Measurements from ENCODE around the gene RNPEPL1.

The RNPEPL1 gene

GRCh38 chr2:240564561-240565332 lies 3.5 kb upstream of the RNPEPL1 start:
- no peak for DNase-seq (ENCODE audit: extremely low read depth in 1 of 2, low read depth in 1 of 2)

- DNase-seq (ENCODE audit: extremely low read depth in 1 of 2, low read depth in 1 of 2) = peak; percentile 90 to 92
Measured at GRCh38 chr2:240565333-240566202, 2.7 kb upstream of the RNPEPL1 start.

GRCh38 chr2:240566203-240567136 lies 1.8 kb upstream of the RNPEPL1 start:
- DNase-seq (ENCODE audit: extremely low read depth in 1 of 2, low read depth in 1 of 2) = peak; percentile 92 to 96

GRCh38 chr2:240567137-240567871 lies 980 bp upstream of the RNPEPL1 start:
- no peak for DNase-seq (ENCODE audit: extremely low read depth in 1 of 2, low read depth in 1 of 2)

GRCh38 chr2:240568678-240569522 lies 616 bp downstream of the RNPEPL1 start:
- no peak for DNase-seq (ENCODE audit: extremely low read depth in 1 of 2, low read depth in 1 of 2)

GRCh38 chr2:240569523-240569997 lies 1.3 kb downstream of the RNPEPL1 start:
- DNase-seq (ENCODE audit: extremely low read depth in 1 of 2, low read depth in 1 of 2) = no peak

- no peak for DNase-seq (ENCODE audit: extremely low read depth in 1 of 2, low read depth in 1 of 2)
Measured at GRCh38 chr2:240569998-240570530, 1.8 kb downstream of the RNPEPL1 start.

- DNase-seq (ENCODE audit: extremely low read depth in 1 of 2, low read depth in 1 of 2) = no peak
Measured at GRCh38 chr2:240570531-240571313, 2.4 kb downstream of the RNPEPL1 start.

- DNase-seq (ENCODE audit: extremely low read depth in 1 of 2, low read depth in 1 of 2) = no peak
Measured at GRCh38 chr2:240571314-240571973, 3.2 kb downstream of the RNPEPL1 start.

- DNase-seq (ENCODE audit: extremely low read depth in 1 of 2, low read depth in 1 of 2) = no peak
Measured at GRCh38 chr2:240572141-240573031, 4.1 kb downstream of the RNPEPL1 start.

- DNase-seq (ENCODE audit: extremely low read depth in 1 of 2, low read depth in 1 of 2) = no peak
Measured at GRCh38 chr2:240573071-240573515, 4.8 kb downstream of the RNPEPL1 start.

GRCh38 chr2:240573516-240574385 lies 5.5 kb downstream of the RNPEPL1 start:
- DNase-seq (ENCODE audit: extremely low read depth in 1 of 2, low read depth in 1 of 2) = no peak

- DNase-seq (ENCODE audit: extremely low read depth in 1 of 2, low read depth in 1 of 2) = no peak
Measured at GRCh38 chr2:240574386-240575100, 6.3 kb downstream of the RNPEPL1 start.

GRCh38 chr2:240575101-240575965 lies 7.0 kb downstream of the RNPEPL1 start:
- DNase-seq (ENCODE audit: extremely low read depth in 1 of 2, low read depth in 1 of 2) = no peak
